Amniotic epithelial cell (primary cell): ENCODE data around the gene RCOR2.

Experiments
- DNase-seq: peaks from one replicate; pipeline ENCODE4 v3.0.0-alpha.2; 2010; ENCODE audit warnings: low read depth

The RCOR2 gene

GRCh38 chr11:63922673-63923192, 5.8 kb upstream of the RCOR2 start:
- DNase-seq, result no peak

GRCh38 chr11:63920939-63921417, 4.0 kb upstream of the RCOR2 start:
- no peak for DNase-seq

- no peak for DNase-seq
Measured at GRCh38 chr11:63920126-63920938, 3.4 kb upstream of the RCOR2 start.

- DNase-seq, result peak; percentile 31
Measured at GRCh38 chr11:63919267-63920125, 2.5 kb upstream of the RCOR2 start.

- peak; percentile 20 for DNase-seq
Measured at GRCh38 chr11:63918507-63919191, 1.7 kb upstream of the RCOR2 start.

GRCh38 chr11:63917692-63918506, 935 bp upstream of the RCOR2 start:
- DNase-seq, result peak; percentile 17

- DNase-seq, result peak; percentile 17
Measured at GRCh38 chr11:63915961-63916836, 765 bp downstream of the RCOR2 start.

- DNase-seq, result peak; percentile 34
Measured at GRCh38 chr11:63914896-63915691, 1.9 kb downstream of the RCOR2 start.

GRCh38 chr11:63913866-63914830, 2.8 kb downstream of the RCOR2 start:
- DNase-seq, result no peak

GRCh38 chr11:63912678-63913077, 4.3 kb downstream of the RCOR2 start:
- no peak for DNase-seq

- no peak for DNase-seq
Measured at GRCh38 chr11:63911876-63912275, 5.1 kb downstream of the RCOR2 start.

- DNase-seq, result no peak
Measured at GRCh38 chr11:63911440-63911839, 5.5 kb downstream of the RCOR2 start.

GRCh38 chr11:63910675-63911074, 6.3 kb downstream of the RCOR2 start:
- DNase-seq, result no peak

GRCh38 chr11:63909591-63910506, 7.1 kb downstream of the RCOR2 start:
- no peak for DNase-seq

- no peak for DNase-seq
Measured at GRCh38 chr11:63908631-63909401, 8.1 kb downstream of the RCOR2 start.

- DNase-seq, result no peak
Measured at GRCh38 chr11:63907808-63908530, 9.0 kb downstream of the RCOR2 start.
